HEK293 (cell line): ENCODE measurements around the gene GALE.

Experiments
- CTCF ChIA-PET: fragments of 350-600 bp; formaldehyde crosslinking; extraction: SDS; loops from one replicate; lab custom pipeline; 2021; ENCODE audit warnings: antibody characterized with exemption; lab: Yijun Ruan, JAX
- POLR2A ChIA-PET: fragments of 300-600 bp; formaldehyde crosslinking; extraction: SDS; loops from one replicate; lab custom pipeline; 2020; ENCODE audit warnings: antibody characterized with exemption, inconsistent platforms; lab: Yijun Ruan, JAX
- H3K27ac ChIP-seq: fragments of 200-500 bp; sonication (Bioruptor generic); 2 replicates; pipeline ENCODE4 v1.5.1; 2014; ENCODE audit warnings: low read depth, low read length, control low read depth, inconsistent platforms; ENCODE audit errors: extremely low read depth
- H3K36me3 ChIP-seq, 2 experiments: fragments of 200-500 bp in 1 of 2; sonication (Bioruptor generic) in 1 of 2; 1 replicate in 1 of 2; 2 replicates in 1 of 2; pipeline ENCODE4 v1.5.1; 2014 to 2017; ENCODE audit warnings: inconsistent platforms in 2 of 2, low read length in 2 of 2; ENCODE audit not compliant: control insufficient read depth in 2 of 2, insufficient read depth in 1 of 2
- H3K4me1 ChIP-seq: fragments of 200-500 bp; sonication (Bioruptor generic); 2 replicates; pipeline ENCODE4 v1.5.1; 2014; ENCODE audit warnings: mild to moderate bottlenecking, low read length, inconsistent platforms; ENCODE audit not compliant: control insufficient read depth, insufficient read depth
- H3K4me3 ChIP-seq: 2 replicates; pipeline ENCODE4 v1.5.1; 2011; ENCODE audit warnings: low read depth, mild to moderate bottlenecking, control low read depth, low read length, moderate library complexity
- H3K9me3 ChIP-seq: fragments of 200-500 bp; sonication (Bioruptor generic); 2 replicates; pipeline ENCODE4 v1.5.1; 2014; ENCODE audit warnings: low read depth, low read length, inconsistent platforms; ENCODE audit not compliant: control insufficient read depth, insufficient read depth
- OVOL3 ChIP-seq: fragments of 450-650 bp; formaldehyde crosslinking; IDR thresholded peaks from 2 replicates; pipeline ENCODE4 v1.5.1; 2016; ENCODE audit warnings: missing biosample characterization, missing genetic modification characterization
- PBX3 ChIP-seq: sonication (generic); formaldehyde crosslinking; IDR thresholded peaks from 2 replicates; pipeline ENCODE4 v1.8.1; 2022; ENCODE audit warnings: mild to moderate bottlenecking, moderate library complexity, missing genetic modification reagents
- SP3 ChIP-seq: fragments of 450-650 bp; formaldehyde crosslinking; IDR thresholded peaks from 2 replicates; pipeline ENCODE4 v1.5.1; 2016; ENCODE audit warnings: missing biosample characterization, missing genetic modification characterization
- ZBTB8A ChIP-seq: fragments of 450-650 bp; formaldehyde crosslinking; IDR thresholded peaks from 2 replicates; pipeline ENCODE4 v1.5.1; 2016; ENCODE audit warnings: missing biosample characterization, missing genetic modification characterization
- ZFHX2 ChIP-seq: fragments of 450-650 bp; formaldehyde crosslinking; conservative IDR thresholded peaks from 2 replicates; pipeline ENCODE4 v1.5.1; 2016; ENCODE audit warnings: missing biosample characterization, missing genetic modification characterization
- ZNF10 ChIP-seq: fragments of 450-650 bp; formaldehyde crosslinking; IDR thresholded peaks from 2 replicates; pipeline ENCODE4 v1.5.1; 2017; ENCODE audit warnings: missing biosample characterization, missing genetic modification characterization
- ZNF140 ChIP-seq: fragments of 450-650 bp; formaldehyde crosslinking; IDR thresholded peaks from 2 replicates; pipeline ENCODE4 v1.5.1; 2016; ENCODE audit warnings: missing biosample characterization, missing genetic modification characterization
- ZNF169 ChIP-seq: fragments of 450-650 bp; formaldehyde crosslinking; IDR thresholded peaks from 2 replicates; pipeline ENCODE4 v1.5.1; 2016; ENCODE audit warnings: missing biosample characterization, missing genetic modification characterization
- ZNF2 ChIP-seq: fragments of 450-650 bp; formaldehyde crosslinking; IDR thresholded peaks from 2 replicates; pipeline ENCODE4 v1.5.1; 2016; ENCODE audit warnings: missing biosample characterization, missing genetic modification characterization
- ZNF335 ChIP-seq: fragments of 450-650 bp; formaldehyde crosslinking; conservative IDR thresholded peaks from 2 replicates; pipeline ENCODE4 v1.5.1; 2016; ENCODE audit warnings: missing biosample characterization, missing genetic modification characterization
- ZNF521 ChIP-seq: fragments of 450-650 bp; formaldehyde crosslinking; IDR thresholded peaks from 2 replicates; pipeline ENCODE4 v1.5.1; 2017; ENCODE audit warnings: missing biosample characterization, mild to moderate bottlenecking, missing genetic modification characterization
- ZNF549 ChIP-seq: fragments of 450-650 bp; IDR thresholded peaks from 2 replicates; pipeline ENCODE4 v1.5.1; 2018; ENCODE audit warnings: missing biosample characterization, missing genetic modification characterization, mild to moderate bottlenecking, inconsistent platforms, moderate library complexity
- ZNF664 ChIP-seq: fragments of 450-650 bp; formaldehyde crosslinking; IDR thresholded peaks from 2 replicates; pipeline ENCODE4 v1.5.1; 2016; ENCODE audit warnings: missing biosample characterization, missing genetic modification characterization
- ZNF692 ChIP-seq: fragments of 450-650 bp; formaldehyde crosslinking; IDR thresholded peaks from 2 replicates; pipeline ENCODE4 v1.5.1; 2016; ENCODE audit warnings: missing biosample characterization, missing genetic modification characterization
- ZNF707 ChIP-seq: fragments of 450-650 bp; formaldehyde crosslinking; IDR thresholded peaks from 2 replicates; pipeline ENCODE4 v1.5.1; 2016; ENCODE audit warnings: missing biosample characterization, missing genetic modification characterization
- ZNF76 ChIP-seq: fragments of 450-650 bp; formaldehyde crosslinking; IDR thresholded peaks from 2 replicates; pipeline ENCODE4; 2016; ENCODE audit warnings: low read depth, missing biosample characterization, missing genetic modification characterization, borderline replicate concordance
- ZSCAN16 ChIP-seq: fragments of 450-650 bp; formaldehyde crosslinking; IDR thresholded peaks from 2 replicates; pipeline ENCODE4 v1.5.1; 2016; ENCODE audit warnings: missing biosample characterization, missing genetic modification characterization
- TF ChIP-seq, protein P1 (sequence below): fragments of 450-650 bp; formaldehyde crosslinking; IDR thresholded peaks from 2 replicates; pipeline ENCODE4 v1.5.1; 2016; ENCODE audit warnings: missing biosample characterization, missing genetic modification characterization
- TF ChIP-seq, protein P2 (sequence below): fragments of 450-650 bp; formaldehyde crosslinking; IDR thresholded peaks from 2 replicates; pipeline ENCODE4 v1.5.1; 2016; ENCODE audit warnings: missing biosample characterization, missing genetic modification characterization
- TF ChIP-seq, protein P3 (sequence below): fragments of 450-650 bp; formaldehyde crosslinking; IDR thresholded peaks from 2 replicates; pipeline ENCODE4 v1.5.1; 2016; ENCODE audit warnings: missing biosample characterization, missing genetic modification characterization

The GALE gene

DNA sequence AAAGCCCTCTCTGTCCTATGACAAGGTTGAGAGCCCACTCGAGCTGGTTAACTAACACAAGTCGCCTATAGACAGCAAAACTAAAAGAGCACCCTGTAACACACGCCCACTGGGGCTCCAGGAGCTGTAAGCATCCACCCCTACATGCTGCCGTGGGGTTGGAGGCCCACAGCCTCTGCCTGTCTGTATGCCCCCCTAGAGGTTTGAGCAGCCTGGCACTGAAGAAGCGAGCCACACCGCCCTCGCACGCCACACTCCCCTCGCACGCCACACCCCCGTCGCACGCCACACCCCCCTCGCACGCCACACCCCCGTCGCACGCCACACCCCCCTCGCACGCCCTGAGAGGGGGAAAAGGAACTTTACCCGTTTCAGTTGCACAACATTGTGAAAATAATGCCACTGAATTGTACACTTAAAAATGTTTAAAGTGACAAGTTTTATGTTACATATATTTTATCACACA is 37.9 kb upstream of the GALE start (continued):
- TF ChIP-seq ZNF549 (no peak), ZNF335 (tag by site-specific recombination) (peak; percentile 92), SP3 (tag by site-specific recombination) (peak; percentile 65), ZFHX2 (tag by site-specific recombination) (peak; percentile 87), PBX3 (CRISPR knock-in tag) (no peak)
- TF ChIP-seq, protein P1, sequence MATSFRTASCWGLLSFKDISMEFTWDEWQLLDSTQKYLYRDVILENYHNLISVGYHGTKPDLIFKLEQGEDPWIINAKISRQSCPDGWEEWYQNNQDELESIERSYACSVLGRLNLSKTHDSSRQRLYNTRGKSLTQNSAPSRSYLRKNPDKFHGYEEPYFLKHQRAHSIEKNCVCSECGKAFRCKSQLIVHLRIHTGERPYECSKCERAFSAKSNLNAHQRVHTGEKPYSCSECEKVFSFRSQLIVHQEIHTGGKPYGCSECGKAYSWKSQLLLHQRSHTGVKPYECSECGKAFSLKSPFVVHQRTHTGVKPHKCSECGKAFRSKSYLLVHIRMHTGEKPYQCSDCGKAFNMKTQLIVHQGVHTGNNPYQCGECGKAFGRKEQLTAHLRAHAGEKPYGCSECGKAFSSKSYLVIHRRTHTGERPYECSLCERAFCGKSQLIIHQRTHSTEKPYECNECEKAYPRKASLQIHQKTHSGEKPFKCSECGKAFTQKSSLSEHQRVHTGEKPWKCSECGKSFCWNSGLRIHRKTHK: no peak

GRCh38 chr1:23837908-23838307 is 37.4 kb upstream of the GALE start:
- Histone ChIP-seq H3K36me3 (no peaks in the 10 kb centered on the region), H3K4me3 (no peak overlapping the region), H3K4me1 (no peaks in the 10 kb centered on the region), H3K9me3 (no peaks in the 10 kb centered on the region), H3K27ac (no peak overlapping the region)
- POLR2A ChIA-PET: no interaction called here
- CTCF ChIA-PET: interaction anchor here (0.6 to 2.2 kb wide), 3 partner anchors 13 to 27 kb away, joined by 3 to 10 read pairs (median 8); partner anchors contain the start of gene HMGCL
- TF ChIP-seq ZNF521 (tag by site-specific recombination): no peak
- TF ChIP-seq, protein P2, sequence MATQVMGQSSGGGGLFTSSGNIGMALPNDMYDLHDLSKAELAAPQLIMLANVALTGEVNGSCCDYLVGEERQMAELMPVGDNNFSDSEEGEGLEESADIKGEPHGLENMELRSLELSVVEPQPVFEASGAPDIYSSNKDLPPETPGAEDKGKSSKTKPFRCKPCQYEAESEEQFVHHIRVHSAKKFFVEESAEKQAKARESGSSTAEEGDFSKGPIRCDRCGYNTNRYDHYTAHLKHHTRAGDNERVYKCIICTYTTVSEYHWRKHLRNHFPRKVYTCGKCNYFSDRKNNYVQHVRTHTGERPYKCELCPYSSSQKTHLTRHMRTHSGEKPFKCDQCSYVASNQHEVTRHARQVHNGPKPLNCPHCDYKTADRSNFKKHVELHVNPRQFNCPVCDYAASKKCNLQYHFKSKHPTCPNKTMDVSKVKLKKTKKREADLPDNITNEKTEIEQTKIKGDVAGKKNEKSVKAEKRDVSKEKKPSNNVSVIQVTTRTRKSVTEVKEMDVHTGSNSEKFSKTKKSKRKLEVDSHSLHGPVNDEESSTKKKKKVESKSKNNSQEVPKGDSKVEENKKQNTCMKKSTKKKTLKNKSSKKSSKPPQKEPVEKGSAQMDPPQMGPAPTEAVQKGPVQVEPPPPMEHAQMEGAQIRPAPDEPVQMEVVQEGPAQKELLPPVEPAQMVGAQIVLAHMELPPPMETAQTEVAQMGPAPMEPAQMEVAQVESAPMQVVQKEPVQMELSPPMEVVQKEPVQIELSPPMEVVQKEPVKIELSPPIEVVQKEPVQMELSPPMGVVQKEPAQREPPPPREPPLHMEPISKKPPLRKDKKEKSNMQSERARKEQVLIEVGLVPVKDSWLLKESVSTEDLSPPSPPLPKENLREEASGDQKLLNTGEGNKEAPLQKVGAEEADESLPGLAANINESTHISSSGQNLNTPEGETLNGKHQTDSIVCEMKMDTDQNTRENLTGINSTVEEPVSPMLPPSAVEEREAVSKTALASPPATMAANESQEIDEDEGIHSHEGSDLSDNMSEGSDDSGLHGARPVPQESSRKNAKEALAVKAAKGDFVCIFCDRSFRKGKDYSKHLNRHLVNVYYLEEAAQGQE: 0 out of 2 replicates have a peak, but pooled peaks have one; percentile 40
- TF ChIP-seq, protein P3, sequence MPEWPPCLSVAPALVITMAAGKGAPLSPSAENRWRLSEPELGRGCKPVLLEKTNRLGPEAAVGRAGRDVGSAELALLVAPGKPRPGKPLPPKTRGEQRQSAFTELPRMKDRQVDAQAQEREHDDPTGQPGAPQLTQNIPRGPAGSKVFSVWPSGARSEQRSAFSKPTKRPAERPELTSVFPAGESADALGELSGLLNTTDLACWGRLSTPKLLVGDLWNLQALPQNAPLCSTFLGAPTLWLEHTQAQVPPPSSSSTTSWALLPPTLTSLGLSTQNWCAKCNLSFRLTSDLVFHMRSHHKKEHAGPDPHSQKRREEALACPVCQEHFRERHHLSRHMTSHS (tag by site-specific recombination): no peak
- peak; percentile 20; the same call in 1 of the 2 replicates for TF ChIP-seq ZNF76
- TF ChIP-seq ZSCAN16: no peak

GRCh38 chr1:23836037-23836436 is 35.5 kb upstream of the GALE start:
- CTCF ChIA-PET: no interaction called here
- POLR2A ChIA-PET: interaction anchor here (0.7 kb wide), 1 partner anchor 19 kb away, joined by 3 read pairs; no protein-coding TSS in a partner anchor

More at GRCh38 chr1:23836037-23836436, 35.5 kb upstream of the GALE start:
- Histone ChIP-seq H3K4me1 (no peaks in the 10 kb centered on the region), H3K4me3 (no peak overlapping the region)
- TF ChIP-seq OVOL3: no peak
- no peak for TF ChIP-seq ZNF692 (tag by site-specific recombination)
- peak; percentile 78 for TF ChIP-seq ZNF140
- TF ChIP-seq ZNF169 (tag by site-specific recombination): no peak
- TF ChIP-seq ZBTB8A: no peak
- no peak for TF ChIP-seq ZNF664
- peak; percentile 77 for TF ChIP-seq ZNF10 (tag by site-specific recombination)
- no peak for TF ChIP-seq ZNF2 (tag by site-specific recombination)
- no peak for TF ChIP-seq ZNF707 (tag by site-specific recombination)
- TF ChIP-seq, all 188 proteins: peak for 2
- H3K36me3 ChIP-seq: no peaks in the 10 kb centered on the region
- H3K9me3 ChIP-seq: no peaks in the 10 kb centered on the region
- H3K27ac ChIP-seq: no peak overlapping the region
